Activated CD8-positive, alpha-beta T cell treated with anti-CD3 and anti-CD28 coated beads, Interleukin-2, amount 10 ng/mL, durations not matched to agents 7 days and 5 days (primary cell): ENCODE results near the gene CD48. TPM values are rescaled to one million over a fixed set of nuclear protein-coding genes. Genes with fewer than 3 reads are reported as not detected.
"Not testable (repeated sequence)": the region's sequence is repeated elsewhere in the genome, so short reads cannot be mapped to it uniquely, and the experiment has no call there.

Experiments
- ATAC-seq: fragments of 150-1000 bp; cut with Tn5 transposase; one replicate; pipeline ENCODE4 v1.10.0; 2021; ENCODE audit warnings: moderate library complexity
- CTCF ChIA-PET: fragments of 350-600 bp; sonication (Branson Sonifier 250); formaldehyde crosslinking; loops from one replicate; lab custom pipeline; 2021; ENCODE audit warnings: antibody characterized with exemption; lab: Charles Lee
- POLR2A ChIA-PET: fragments of 350-600 bp; sonication (Branson Sonifier 250); formaldehyde crosslinking; loops from one replicate; lab custom pipeline; 2021; ENCODE audit warnings: antibody characterized with exemption; lab: Charles Lee
- DNase-seq: peaks from one replicate; pipeline ENCODE4 v3.0.0-alpha.2; 2020
- H3K27ac Mint-ChIP-seq: one replicate; pipeline ENCODE4 v1.8.0; 2021; ENCODE audit warnings: mild to moderate bottlenecking, mixed read lengths
- H3K27me3 Mint-ChIP-seq: one replicate; pipeline ENCODE4 v1.8.0; 2021; ENCODE audit warnings: low read depth, mixed read lengths
- H3K36me3 Mint-ChIP-seq: one replicate; pipeline ENCODE4 v1.8.0; 2021; ENCODE audit warnings: low read depth, mixed read lengths
- H3K4me1 Mint-ChIP-seq: one replicate; pipeline ENCODE4 v1.8.0; 2021; ENCODE audit warnings: low read depth, mixed read lengths
- H3K4me3 Mint-ChIP-seq: one replicate; pipeline ENCODE4 v1.8.0; 2021; ENCODE audit warnings: mild to moderate bottlenecking, mixed read lengths
- H3K9me3 Mint-ChIP-seq: one replicate; pipeline ENCODE4 v1.8.0; 2022; ENCODE audit warnings: mixed read lengths; ENCODE audit not compliant: insufficient read depth
- total RNA-seq, 2 experiments: library from RNA; stranded (reverse); gene quantifications; one replicate each; pipeline ENCODE4 v1.2.3, GENCODE V29; 2021

CD48 gene
- total RNA-seq, 2 experiments from 2014 or later, result 325 to 327 TPM

DNA sequence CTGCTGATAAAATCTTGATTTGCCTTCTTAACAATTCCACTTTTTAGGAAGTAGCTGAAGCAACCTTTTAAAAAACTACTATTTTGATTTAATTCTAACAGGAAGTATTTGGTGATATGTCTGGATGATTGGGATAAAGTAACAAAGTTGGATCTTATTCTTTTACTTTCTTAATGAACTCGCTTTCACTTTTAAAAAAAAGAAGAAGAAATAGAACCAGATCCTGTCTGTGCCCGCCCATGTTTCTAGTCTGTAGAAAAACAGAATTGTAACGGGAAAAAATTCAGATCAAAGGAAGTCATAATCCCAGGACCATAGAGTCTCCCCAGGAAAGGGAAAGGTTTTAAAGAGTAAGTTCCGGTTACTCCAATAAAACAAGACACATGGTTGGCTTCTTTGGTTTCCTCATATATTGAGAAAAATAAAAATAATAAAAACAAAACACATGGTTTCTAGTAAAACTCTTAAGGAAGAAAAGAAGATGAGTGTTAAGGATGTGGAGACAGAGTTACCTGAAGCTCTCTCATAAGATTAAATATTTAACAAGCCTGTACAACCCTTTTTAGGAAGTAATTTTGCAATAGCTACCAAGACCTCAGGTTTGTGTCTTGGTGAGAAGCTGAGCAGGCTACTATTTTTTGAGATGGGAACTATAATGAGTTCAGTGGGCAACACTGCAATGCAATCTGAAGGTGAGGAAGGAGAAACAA, 4.9 kb downstream of the CD48 start:
- POLR2A ChIA-PET, result interaction anchor here (0.5 to 4.1 kb wide), 13 partner anchors 16 to 1697 kb away, joined by 3 to 51 read pairs (median 7); partner anchors contain the start of genes DCAF8 and IFI16
- H3K9me3 Mint-ChIP-seq, result no peaks in the 10 kb centered on the region
- peaks cover 48% of the 10 kb centered on the region for H3K36me3 Mint-ChIP-seq
- no peak overlapping the region for H3K4me3 Mint-ChIP-seq
- peaks cover 47% of the 10 kb centered on the region for H3K4me1 Mint-ChIP-seq
- DNase-seq, result no peak
- no peak overlapping the region for H3K27ac Mint-ChIP-seq
- no peaks in the 10 kb centered on the region for H3K27me3 Mint-ChIP-seq
- CTCF ChIA-PET, result interaction anchor here (1.3 to 6.1 kb wide), 17 partner anchors 9 to 246 kb away, joined by 4 to 73 read pairs (median 8); partner anchors contain the start of genes ITLN2 and LY9
- ATAC-seq, result no peak

DNA sequence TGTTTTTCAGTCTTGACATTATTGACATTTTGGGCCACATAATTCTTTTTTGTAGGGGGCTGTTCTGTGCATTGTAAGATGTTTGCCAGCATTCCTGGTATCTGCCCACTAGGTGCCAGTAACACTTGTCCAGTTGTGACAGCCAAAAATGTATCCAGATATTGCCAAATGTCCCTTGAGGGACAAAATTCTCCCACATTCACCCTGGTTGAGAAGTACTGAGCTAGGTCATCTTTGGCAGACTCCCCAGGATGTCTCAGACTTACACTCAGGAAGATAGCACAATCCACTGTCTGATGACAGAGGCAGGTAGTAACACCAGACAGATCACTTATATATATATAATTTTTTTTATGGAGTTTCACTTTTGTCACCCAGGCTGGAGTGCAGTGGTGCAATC, 5.9 kb downstream of the CD48 start:
- ChIA-PET POLR2A (interaction anchor here (1.0 to 4.1 kb wide), 2 partner anchors 17 to 21 kb away, joined by 3 to 51 read pairs; no protein-coding TSS in a partner anchor), CTCF (interaction anchor here (2.3 to 6.1 kb wide), 7 partner anchors 14 to 247 kb away, joined by 11 to 73 read pairs (median 25); partner anchors contain the start of genes ITLN2 and LY9)
- no peak overlapping the region for H3K4me3 Mint-ChIP-seq
- no peak for ATAC-seq
- H3K9me3 Mint-ChIP-seq, result no peaks in the 10 kb centered on the region
- no peaks in the 10 kb centered on the region for H3K27me3 Mint-ChIP-seq
- peak overlapping the region; percentile 75 for H3K27ac Mint-ChIP-seq
- peaks cover 56% of the 10 kb centered on the region for H3K36me3 Mint-ChIP-seq
- peak; percentile 20 for DNase-seq
- H3K4me1 Mint-ChIP-seq, result peaks cover 54% of the 10 kb centered on the region

DNA sequence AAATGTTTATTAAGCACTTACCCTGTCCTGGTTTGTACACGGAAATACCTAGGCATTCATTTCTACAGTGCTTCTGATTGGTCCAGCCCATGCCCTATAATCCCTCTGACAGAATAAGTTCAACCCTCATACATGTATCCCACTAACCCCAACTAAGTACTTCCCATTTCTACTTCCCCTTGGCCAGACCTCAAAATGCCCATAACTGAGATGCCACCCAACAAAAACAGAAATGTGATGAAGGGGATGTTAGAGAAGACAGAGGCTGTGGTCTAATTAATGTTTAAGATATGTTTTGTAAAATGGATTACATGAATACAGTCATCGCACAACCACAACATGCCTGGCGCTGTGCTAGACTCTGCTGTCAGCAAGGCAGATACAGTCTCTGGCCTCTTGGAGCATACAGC, 6.4 kb downstream of the CD48 start:
- H3K4me3 Mint-ChIP-seq, ATAC-seq, H3K27me3 Mint-ChIP-seq, H3K9me3 Mint-ChIP-seq: not testable (repeated sequence)
- peaks cover 60% of the 10 kb centered on the region for H3K4me1 Mint-ChIP-seq
- peaks cover 61% of the 10 kb centered on the region for H3K36me3 Mint-ChIP-seq
- CTCF ChIA-PET, result interaction anchor here (3.1 to 6.1 kb wide), 4 partner anchors 20 to 248 kb away, joined by 25 to 73 read pairs (median 34); partner anchors contain the start of gene ITLN2
- DNase-seq, result peak; percentile 28
- POLR2A ChIA-PET, result interaction anchor here (1.0 kb wide), 1 partner anchor 16 kb away, joined by 3 read pairs; no protein-coding TSS in a partner anchor
- peak overlapping the region; percentile 75 for H3K27ac Mint-ChIP-seq

DNA sequence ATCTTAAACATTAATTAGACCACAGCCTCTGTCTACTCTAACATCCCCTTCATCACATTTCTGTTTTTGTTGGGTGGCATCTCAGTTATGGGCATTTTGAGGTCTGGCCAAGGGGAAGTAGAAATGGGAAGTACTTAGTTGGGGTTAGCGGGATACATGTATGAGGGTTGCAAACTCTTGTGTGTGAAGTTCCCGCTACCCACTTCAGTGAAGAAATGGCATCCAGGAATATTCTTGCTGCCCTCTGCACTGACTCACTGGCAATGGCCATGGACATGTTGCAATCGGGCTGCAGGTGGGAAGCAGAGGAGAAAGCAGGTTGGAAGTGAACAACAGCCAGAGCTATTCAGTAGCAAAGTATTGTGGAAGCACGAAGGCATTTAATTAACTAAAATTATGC, 7.4 kb downstream of the CD48 start:
- peak overlapping the region; percentile 68 for H3K27ac Mint-ChIP-seq
- ChIA-PET POLR2A (no interaction called here), CTCF (interaction anchor here (0.9 to 6.1 kb wide), 7 partner anchors 21 to 250 kb away, joined by 3 to 73 read pairs (median 5); partner anchors contain the start of gene ITLN2)
- H3K4me1 Mint-ChIP-seq, result peaks cover 66% of the 10 kb centered on the region
- H3K27me3 Mint-ChIP-seq, result no peaks in the 10 kb centered on the region
- peaks cover 65% of the 10 kb centered on the region for H3K36me3 Mint-ChIP-seq
- DNase-seq (no peak), ATAC-seq (no peak)
- H3K4me3 Mint-ChIP-seq, result peak overlapping the region; percentile 51
- no peaks in the 10 kb centered on the region for H3K9me3 Mint-ChIP-seq

DNA sequence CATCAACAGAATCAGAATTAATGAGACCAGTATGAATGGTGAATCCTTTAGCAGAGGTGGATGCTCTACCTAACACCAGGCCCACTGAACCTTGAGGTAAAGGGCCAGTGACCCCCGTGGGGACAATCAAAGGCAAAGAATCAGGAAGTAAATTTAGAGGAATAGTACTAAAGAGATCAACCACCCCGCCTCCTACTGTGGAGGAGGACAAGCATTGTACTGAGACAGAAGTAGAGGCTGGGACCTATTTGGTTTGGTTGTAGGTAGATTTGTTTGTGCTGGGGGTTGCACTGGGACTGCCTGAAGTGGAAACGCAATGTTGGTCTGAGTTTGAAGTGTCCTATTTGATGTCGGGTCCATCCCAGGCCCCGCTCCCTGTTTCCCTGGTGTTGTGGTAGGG, 9.5 kb downstream of the CD48 start:
- POLR2A ChIA-PET, result interaction anchor here (1.3 kb wide), 1 partner anchor 9 kb away, joined by 6 read pairs; the partner anchor contains the start of gene CD48
- Mint-ChIP-seq H3K4me1 (peaks cover 86% of the 10 kb centered on the region), H3K4me3 (no peak overlapping the region)

DNA sequence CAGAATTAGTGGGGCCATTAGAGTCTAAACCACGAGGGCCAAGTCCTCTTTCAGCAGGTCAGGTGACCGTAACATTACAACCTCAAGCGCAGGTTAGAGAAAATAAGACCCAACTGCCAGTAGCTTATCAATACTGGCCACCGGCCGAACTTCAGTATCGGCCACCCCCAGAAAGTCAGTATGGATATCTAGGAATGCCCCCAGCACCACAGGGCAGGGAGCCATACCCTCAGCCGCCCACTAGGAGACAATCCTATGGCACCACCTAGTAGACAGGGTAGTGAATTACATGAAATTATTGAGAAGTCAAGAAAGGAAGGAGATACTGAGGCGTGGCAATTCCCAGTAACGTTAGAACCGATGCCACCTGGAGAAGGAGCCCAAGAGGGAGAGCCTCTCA, 19.2 kb downstream of the CD48 start:
- DNase-seq, H3K27me3 Mint-ChIP-seq, H3K4me3 Mint-ChIP-seq, H3K9me3 Mint-ChIP-seq, H3K27ac Mint-ChIP-seq, POLR2A ChIA-PET, ATAC-seq: not testable (repeated sequence)
- Mint-ChIP-seq H3K4me1 (peaks cover 84% of the 10 kb centered on the region), H3K36me3 (peaks cover 76% of the 10 kb centered on the region)
- CTCF ChIA-PET, result interaction anchor here (0.9 to 2.2 kb wide), 7 partner anchors 10 to 105 kb away, joined by 3 to 13 read pairs (median 3); no protein-coding TSS in a partner anchor

More for the DNA sequence above, 9.5 kb downstream of the CD48 start:
- DNase-seq (no peak), ATAC-seq (no peak)
- Mint-ChIP-seq H3K27me3 (no peaks in the 10 kb centered on the region), H3K9me3 (no peaks in the 10 kb centered on the region), H3K36me3 (peaks cover 83% of the 10 kb centered on the region), H3K27ac (peak overlapping the region; percentile 44)
- CTCF ChIA-PET, result interaction anchor here (1.0 to 3.1 kb wide), 5 partner anchors 20 to 369 kb away, joined by 3 to 29 read pairs (median 5); partner anchors contain the start of gene ITLN2

DNA sequence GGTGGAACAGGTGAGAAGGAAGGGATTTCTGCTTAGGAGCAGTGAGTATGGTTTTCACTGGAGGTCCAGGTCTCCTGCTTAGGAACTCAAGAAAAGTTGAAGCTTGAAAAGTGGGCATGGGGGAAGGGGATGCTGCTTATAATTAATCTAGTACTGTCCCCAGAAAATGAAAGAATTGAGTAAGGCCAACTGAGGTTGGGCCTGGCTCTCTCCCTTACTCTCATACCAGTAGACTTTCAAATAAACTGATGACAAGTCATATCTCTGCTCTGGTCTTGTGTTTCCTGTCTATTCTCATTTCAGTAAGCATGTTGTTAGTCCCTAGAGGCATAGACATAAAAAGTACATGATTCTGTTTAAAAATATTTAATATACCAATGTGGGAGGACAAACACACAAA, 26.4 kb downstream of the CD48 start:
- CTCF ChIA-PET, result interaction anchor here (0.6 to 9.7 kb wide), 10 partner anchors 12 to 266 kb away, joined by 3 to 184 read pairs (median 30); partner anchors contain the start of gene CD48
- Mint-ChIP-seq H3K4me3 (peak overlapping the region; percentile 65), H3K9me3 (peaks cover 8% of the 10 kb centered on the region), H3K36me3 (peaks cover 98% of the 10 kb centered on the region), H3K27me3 (no peaks in the 10 kb centered on the region), H3K4me1 (peaks cover 95% of the 10 kb centered on the region), H3K27ac (peak overlapping the region; percentile 88)
- POLR2A ChIA-PET, result interaction anchor here (4.4 to 4.5 kb wide), 2 partner anchors 23 to 27 kb away, joined by 38 to 51 read pairs; partner anchors contain the start of gene CD48
- DNase-seq (no peak), ATAC-seq (peak; percentile 32)

DNA sequence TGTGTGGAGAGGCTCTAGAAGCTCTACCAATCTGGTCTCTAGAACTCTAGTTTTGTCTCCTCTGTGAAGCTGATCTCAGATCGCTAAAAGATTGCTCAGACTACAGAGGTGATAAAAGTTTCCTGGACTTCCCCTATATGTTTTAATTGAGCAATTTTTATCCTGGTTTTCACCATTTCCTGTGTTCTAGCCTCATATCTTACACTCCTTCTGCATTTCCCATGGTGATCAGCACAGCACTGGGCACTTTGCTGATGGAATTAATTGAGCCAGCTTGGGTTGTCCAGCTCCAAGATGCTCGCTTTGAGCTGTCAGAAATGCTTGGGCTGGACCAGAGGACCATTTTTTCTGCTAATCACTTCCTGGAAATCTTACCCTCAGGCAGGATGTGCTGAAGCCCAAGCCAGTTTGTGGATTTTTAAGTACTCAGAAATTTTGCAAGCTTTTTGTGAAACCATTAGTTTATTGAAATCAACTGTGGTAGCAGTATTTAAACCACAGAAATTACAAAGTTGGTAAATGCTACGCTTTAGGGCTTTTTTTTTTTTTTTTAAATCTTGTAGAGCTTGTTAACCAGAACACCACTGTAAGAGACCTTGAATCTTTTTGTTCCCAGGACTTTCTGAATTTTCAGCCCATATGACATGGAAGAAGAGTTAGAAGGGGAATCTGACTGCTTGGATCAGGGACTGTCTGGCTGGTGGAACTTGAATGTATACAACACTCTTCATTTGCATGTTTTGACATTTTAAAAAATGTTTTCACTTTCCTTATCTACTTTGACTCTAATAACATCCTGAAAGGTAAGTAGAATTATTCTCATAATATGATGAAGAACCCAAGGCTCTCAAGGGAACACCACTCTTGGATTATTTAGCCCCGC, 28.4 kb downstream of the CD48 start:
- Mint-ChIP-seq H3K9me3 (peaks cover 8% of the 10 kb centered on the region), H3K27ac (peak overlapping the region; percentile 88), H3K4me3 (peak overlapping the region; percentile 65), H3K4me1 (peaks cover 87% of the 10 kb centered on the region), H3K27me3 (no peaks in the 10 kb centered on the region), H3K36me3 (peaks cover 95% of the 10 kb centered on the region)
- peak; percentile 64 for DNase-seq
- CTCF ChIA-PET, result interaction anchor here (0.6 to 9.7 kb wide), 28 partner anchors 9 to 269 kb away, joined by 3 to 184 read pairs (median 7); partner anchors contain the start of genes CD48, ITLN2, LY9 and SLAMF7
- ATAC-seq, result peak; percentile 54
- POLR2A ChIA-PET, result interaction anchor here (0.6 to 4.5 kb wide), 12 partner anchors 18 to 154 kb away, joined by 3 to 51 read pairs (median 5); partner anchors contain the start of genes CD48 and SLAMF7

DNA sequence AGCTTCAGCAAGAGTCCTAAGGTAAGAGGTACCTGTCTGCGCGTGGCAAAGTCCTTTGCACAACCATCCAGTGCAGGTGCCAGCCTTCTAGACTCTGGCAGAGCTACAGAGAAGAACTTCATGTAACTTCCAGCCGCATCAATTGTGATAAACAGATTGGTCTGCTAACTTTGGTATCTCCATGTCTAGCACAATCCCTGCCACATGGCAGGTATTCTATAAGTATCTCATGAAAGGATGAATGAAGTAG, 29.8 kb downstream of the CD48 start:
- peak overlapping the region; percentile 29 for H3K4me3 Mint-ChIP-seq

DNA sequence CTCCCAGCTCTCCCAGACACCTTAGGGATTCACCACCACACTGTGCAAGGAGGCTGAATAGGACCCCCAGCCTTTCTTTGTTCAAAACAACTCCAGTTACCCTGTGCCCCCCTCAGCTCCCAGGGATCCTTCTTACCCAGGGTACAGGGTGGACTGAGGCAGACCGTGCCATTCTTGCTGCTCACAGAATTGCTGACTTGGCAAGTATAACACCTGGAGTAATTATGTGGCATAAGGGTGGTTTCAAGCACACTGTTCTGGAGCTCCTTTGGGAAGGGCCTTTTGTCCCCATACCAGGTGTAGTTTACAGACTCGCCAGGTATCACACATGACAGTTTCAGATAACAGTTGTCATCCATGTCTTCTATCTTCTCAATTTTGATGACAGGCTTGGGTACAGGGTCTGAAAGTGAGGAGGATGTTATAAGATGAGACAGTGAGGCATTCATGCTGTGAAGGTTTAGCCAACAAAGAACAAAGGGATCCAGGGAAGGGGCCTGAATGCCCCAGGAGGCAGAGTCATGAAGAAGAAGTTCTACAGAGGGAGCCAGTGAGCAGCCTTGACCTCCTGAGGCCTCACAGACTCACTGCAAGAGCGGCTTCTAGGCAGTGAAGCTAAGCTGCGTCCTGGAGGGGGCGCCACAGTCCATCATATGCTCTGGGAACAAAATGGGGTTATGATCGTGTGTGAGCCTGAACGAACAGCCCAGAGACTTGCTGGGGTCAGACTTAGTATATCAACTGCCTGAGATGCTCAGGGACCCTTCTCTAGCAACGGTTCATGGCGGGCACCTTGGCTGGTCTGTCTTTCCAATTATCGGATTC, 30.3 kb downstream of the CD48 start:
- ChIA-PET POLR2A (interaction anchor here (0.6 to 2.5 kb wide), 6 partner anchors 8 to 138 kb away, joined by 3 to 15 read pairs (median 3); no protein-coding TSS in a partner anchor), CTCF (interaction anchor here (0.7 to 9.7 kb wide), 41 partner anchors 8 to 351 kb away, joined by 3 to 184 read pairs (median 7); partner anchors contain the start of genes CD48, ITLN2, LY9 and SLAMF1)
- DNase-seq (peak; percentile 93), ATAC-seq (peak; percentile 78)
- Mint-ChIP-seq H3K4me3 (no peak overlapping the region), H3K36me3 (peaks cover 93% of the 10 kb centered on the region), H3K27me3 (no peaks in the 10 kb centered on the region), H3K4me1 (peaks cover 85% of the 10 kb centered on the region), H3K27ac (peak overlapping the region; percentile 88), H3K9me3 (peaks cover 1% of the 10 kb centered on the region)

More for the DNA sequence above, 29.8 kb downstream of the CD48 start:
- DNase-seq, result no peak
- peaks cover 95% of the 10 kb centered on the region for H3K36me3 Mint-ChIP-seq
- POLR2A ChIA-PET, result interaction anchor here (1.1 to 2.5 kb wide), 3 partner anchors 9 to 31 kb away, joined by 3 to 15 read pairs (median 4); no protein-coding TSS in a partner anchor
- peak overlapping the region; percentile 88 for H3K27ac Mint-ChIP-seq
- H3K4me1 Mint-ChIP-seq, result peaks cover 88% of the 10 kb centered on the region
- peak; percentile 12 for ATAC-seq
- H3K27me3 Mint-ChIP-seq, result no peaks in the 10 kb centered on the region
- peaks cover 4% of the 10 kb centered on the region for H3K9me3 Mint-ChIP-seq
- CTCF ChIA-PET, result interaction anchor here (0.7 to 9.7 kb wide), 36 partner anchors 9 to 350 kb away, joined by 3 to 184 read pairs (median 8); partner anchors contain the start of genes CD48, ITLN2, LY9 and SLAMF1
